Activated CD4-positive, alpha-beta T cell treated with anti-CD3 and anti-CD28 coated beads, Interleukin-10, Interleukin-2, amounts not matched to agents 100 ng/mL and 50 ng/mL, durations not matched to agents 16 hours and 8 hours (primary cell): ENCODE data around the gene RALA.

ENCODE experiments used
- DNase-seq: peaks from one replicate; pipeline ENCODE4 v3.0.0-alpha.2; 2020

Gene RALA

GRCh38 chr7:39623047-39623731 lies at the start of gene RALA:
RALA (plus strand) TSS chr7:39623572; CDS start chr7:39686668, 63,096 bp downstream.
- peak; percentile 95 for DNase-seq

GRCh38 chr7:39574673-39575349 lies 48.6 kb upstream of the RALA start:
- DNase-seq, result no peak

- no peak for DNase-seq
Observed at GRCh38 chr7:39577229-39577874, 46.0 kb upstream of the RALA start.

GRCh38 chr7:39580149-39580874 lies 43.1 kb upstream of the RALA start:
- peak; percentile 88 for DNase-seq

- no peak for DNase-seq
Observed at GRCh38 chr7:39582536-39582935, 40.8 kb upstream of the RALA start.

- DNase-seq, result no peak
Observed at GRCh38 chr7:39583539-39583938, 39.8 kb upstream of the RALA start.

- DNase-seq, result no peak
Observed at GRCh38 chr7:39587393-39587792, 36.0 kb upstream of the RALA start.

GRCh38 chr7:39588416-39588815 lies 35.0 kb upstream of the RALA start:
- DNase-seq, result no peak

- peak; percentile 92 for DNase-seq
Observed at GRCh38 chr7:39589323-39590111, 33.9 kb upstream of the RALA start.

- DNase-seq, result peak; percentile 26
Observed at GRCh38 chr7:39592586-39592985, 30.8 kb upstream of the RALA start.

- DNase-seq, result no peak
Observed at GRCh38 chr7:39594988-39595620, 28.3 kb upstream of the RALA start.

GRCh38 chr7:39602351-39602750 lies 21.0 kb upstream of the RALA start:
- DNase-seq, result no peak

GRCh38 chr7:39603924-39604323 lies 19.4 kb upstream of the RALA start:
- no peak for DNase-seq

GRCh38 chr7:39605087-39605486 lies 18.3 kb upstream of the RALA start:
- DNase-seq, result no peak

GRCh38 chr7:39606352-39606751 lies 17.0 kb upstream of the RALA start:
- DNase-seq, result no peak

GRCh38 chr7:39606941-39607340 lies 16.4 kb upstream of the RALA start:
- DNase-seq, result no peak

GRCh38 chr7:39607865-39608264 lies 15.5 kb upstream of the RALA start:
- no peak for DNase-seq

- DNase-seq, result no peak
Observed at GRCh38 chr7:39608278-39608677, 15.1 kb upstream of the RALA start.

GRCh38 chr7:39609113-39609934 lies 14.0 kb upstream of the RALA start:
- no peak for DNase-seq

GRCh38 chr7:39609935-39610263 lies 13.5 kb upstream of the RALA start:
- no peak for DNase-seq

GRCh38 chr7:39613577-39613976 lies 9.8 kb upstream of the RALA start:
- DNase-seq, result no peak
